ENCODE data around the gene SUMO2. TPM values are rescaled to one million over a fixed set of nuclear protein-coding genes. Genes with fewer than 3 reads are reported as not detected.
A peak's percentile ranks its signal among the peaks of the same experiment; 100 is the strongest.

Gene SUMO2
- total and polyA plus RNA-seq, 2 of the 13 experiments (the other 11 are each of a cell fraction or from before 2014, with no cell fraction given) = 337 to 553 TPM

GRCh38 chr17:75131278-75132017 lies 51.3 kb downstream of the SUMO2 start, which contains the start of gene NT5C (continued):
- TF ChIP-seq PAF1 (CRISPR knock-in tag; IDR thresholded peaks at IDR 0.05) = peak; percentile 80; the same call in 1 of the 2 replicates
- TF ChIP-seq ZNF672 (CRISPR knock-in tag; IDR thresholded peaks at IDR 0.05) = no peak
- TF ChIP-seq GATAD2A (CRISPR knock-in tag; IDR thresholded peaks at IDR 0.05) = no peak; the same call in 1 of the 2 replicates
- TF ChIP-seq SMAD9 (CRISPR knock-in tag; IDR thresholded peaks at IDR 0.05) = no peak
- no peak; the same call in 1 of the 2 replicates for TF ChIP-seq ZZZ3 (CRISPR knock-in tag; IDR thresholded peaks at IDR 0.05; ENCODE audit: borderline replicate concordance)
- TF ChIP-seq, protein P1, sequence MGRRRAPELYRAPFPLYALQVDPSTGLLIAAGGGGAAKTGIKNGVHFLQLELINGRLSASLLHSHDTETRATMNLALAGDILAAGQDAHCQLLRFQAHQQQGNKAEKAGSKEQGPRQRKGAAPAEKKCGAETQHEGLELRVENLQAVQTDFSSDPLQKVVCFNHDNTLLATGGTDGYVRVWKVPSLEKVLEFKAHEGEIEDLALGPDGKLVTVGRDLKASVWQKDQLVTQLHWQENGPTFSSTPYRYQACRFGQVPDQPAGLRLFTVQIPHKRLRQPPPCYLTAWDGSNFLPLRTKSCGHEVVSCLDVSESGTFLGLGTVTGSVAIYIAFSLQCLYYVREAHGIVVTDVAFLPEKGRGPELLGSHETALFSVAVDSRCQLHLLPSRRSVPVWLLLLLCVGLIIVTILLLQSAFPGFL (CRISPR knock-in tag; IDR thresholded peaks at IDR 0.05) = no peak; the same call in none of the 2 replicates
- no peak for TF ChIP-seq MTF2 (CRISPR knock-in tag; IDR thresholded peaks at IDR 0.05; ENCODE audit: borderline replicate concordance)
- no peak for TF ChIP-seq ZNF225 (CRISPR knock-in tag; IDR thresholded peaks at IDR 0.05)
- TF ChIP-seq HNF4G (IDR thresholded peaks at IDR 0.05; ENCODE audit: borderline replicate concordance, low read depth, low read length) = peak; percentile 15; the same call in 1 of the 2 replicates
- TF ChIP-seq HNF4G (CRISPR knock-in tag; IDR thresholded peaks at IDR 0.05; ENCODE audit: borderline replicate concordance, low read depth) = no peak; the same call in 1 of the 2 replicates
- TF ChIP-seq ZNF318 (CRISPR knock-in tag; IDR thresholded peaks at IDR 0.05) = no peak; the same call in 1 of the 2 replicates
- TF ChIP-seq ZNF720 (CRISPR knock-in tag; IDR thresholded peaks at IDR 0.05) = no peak
- TF ChIP-seq GLI4 (CRISPR knock-in tag; IDR thresholded peaks at IDR 0.05; ENCODE audit: borderline replicate concordance) = peak; percentile 93
- 0 out of 2 replicates have a peak, but pooled peaks have one; percentile 77 for TF ChIP-seq PRDM4 (CRISPR knock-in tag; IDR thresholded peaks at IDR 0.05; ENCODE audit: borderline replicate concordance)
- no peak for TF ChIP-seq ZNF224 (CRISPR knock-in tag; IDR thresholded peaks at IDR 0.05)
- peak; percentile 85; the same call in 1 of the 2 replicates for TF ChIP-seq SRY (CRISPR knock-in tag; IDR thresholded peaks at IDR 0.05)
- TF ChIP-seq MAFK (conservative IDR thresholded peaks at IDR 0.05 in 1 of 2, IDR thresholded peaks at IDR 0.05 in 1 of 2; ENCODE audit: low read length in 2 of 2) = no peak
- peak; percentile 95 for TF ChIP-seq ZMAT3 (CRISPR knock-in tag; conservative IDR thresholded peaks at IDR 0.05)

Measured in HepG2 (cell line).